GM18907 (cell line): ENCODE data around the gene PPP2R1B.
A peak's percentile ranks its signal among the peaks of the same experiment; 100 is the strongest.
"Not testable (repeated sequence)": the region's sequence is repeated elsewhere in the genome, so short reads cannot be mapped to it uniquely, and the experiment has no call there.

Experiments used
- ATAC-seq: cut with Tn5 transposase; IDR thresholded peaks from one replicate; pipeline ENCODE4 v1.9.1; 2021; ENCODE audit warnings: mild to moderate bottlenecking, moderate library complexity; ENCODE audit not compliant: unreplicated experiment

Gene PPP2R1B

GRCh38 chr11:111784311-111784710, 18.1 kb upstream of the PPP2R1B start:
- ATAC-seq, result not testable (repeated sequence)

- no peak for ATAC-seq
These were observed 16.0 kb upstream of the PPP2R1B start for GRCh38 chr11:111782109-111782741.

- ATAC-seq, result no peak
These were observed 12.9 kb upstream of the PPP2R1B start for GRCh38 chr11:111779118-111779517.

- no peak for ATAC-seq
These were observed 11.9 kb upstream of the PPP2R1B start for GRCh38 chr11:111778047-111778558.

- ATAC-seq, result peak; percentile 69
These were observed 11.2 kb upstream of the PPP2R1B start for GRCh38 chr11:111777094-111778046.

GRCh38 chr11:111776398-111777093, 10.4 kb upstream of the PPP2R1B start:
- peak; percentile 94 for ATAC-seq

- ATAC-seq, result no peak
These were observed 8.9 kb upstream of the PPP2R1B start for GRCh38 chr11:111774955-111775710.

- ATAC-seq, result no peak
These were observed 6.3 kb upstream of the PPP2R1B start for GRCh38 chr11:111772535-111772934.

- ATAC-seq, result not testable (repeated sequence)
These were observed 5.0 kb upstream of the PPP2R1B start for GRCh38 chr11:111771205-111771604.

GRCh38 chr11:111770581-111771134, 4.5 kb upstream of the PPP2R1B start:
- no peak for ATAC-seq

GRCh38 chr11:111766834-111767142, 599 bp upstream of the PPP2R1B start:
- ATAC-seq, result no peak

GRCh38 chr11:111765320-111765983, 737 bp downstream of the PPP2R1B start:
- peak; percentile 44 for ATAC-seq

GRCh38 chr11:111764621-111765020, 1.6 kb downstream of the PPP2R1B start:
- ATAC-seq, result no peak

GRCh38 chr11:111762981-111763643, 3.1 kb downstream of the PPP2R1B start:
- no peak for ATAC-seq

- ATAC-seq, result no peak
These were observed 3.7 kb downstream of the PPP2R1B start for GRCh38 chr11:111762526-111762925.

GRCh38 chr11:111761036-111761435, 5.2 kb downstream of the PPP2R1B start:
- ATAC-seq, result no peak

- no peak for ATAC-seq
These were observed 6.3 kb downstream of the PPP2R1B start for GRCh38 chr11:111759778-111760407.

- ATAC-seq, result no peak
These were observed 6.8 kb downstream of the PPP2R1B start for GRCh38 chr11:111759376-111759775.

GRCh38 chr11:111756097-111756496, 10.1 kb downstream of the PPP2R1B start:
- ATAC-seq, result no peak
